ENCODE data around the gene RAD51D.
"Not testable (repeated sequence)": the region's sequence is repeated elsewhere in the genome, so short reads cannot be mapped to it uniquely, and the experiment has no call there.

Gene RAD51D

GRCh38 chr17:35046245-35046644 lies 73.4 kb downstream of the RAD51D start:
- H3K9me3 ChIP-seq (ENCODE audit: control insufficient read depth in 1 of 2, low read length in 2 of 2), result no peaks in the 10 kb centered on the region
- no peaks in the 10 kb centered on the region for H3K27me3 ChIP-seq (ENCODE audit: low read depth, low read length)
- H3K27ac ChIP-seq (ENCODE audit: low read length), result peak overlapping the region; percentile 26
- no peak overlapping the region for H3K4me3 ChIP-seq (ENCODE audit: low read depth in 1 of 2, low read length in 2 of 2)
- peaks cover 0 to 3% of the 10 kb centered on the region in 2 donors for H3K4me1 ChIP-seq (ENCODE audit: control insufficient read depth in 1 of 2, insufficient read depth in 2 of 2, low read length in 2 of 2)
- H3K36me3 ChIP-seq (ENCODE audit: control insufficient read depth in 1 of 2, insufficient read depth in 2 of 2, low read length in 2 of 2), result no peaks in the 10 kb centered on the region

- H3K27ac ChIP-seq (ENCODE audit: low read length), result peak overlapping the region; percentile 26
- not testable (repeated sequence) for H3K36me3 ChIP-seq (ENCODE audit: control insufficient read depth in 1 of 2, insufficient read depth in 2 of 2, low read length in 2 of 2); H3K27me3 ChIP-seq (ENCODE audit: low read depth, low read length); H3K9me3 ChIP-seq (ENCODE audit: control insufficient read depth in 1 of 2, low read length in 2 of 2); H3K4me3 ChIP-seq (ENCODE audit: low read depth in 1 of 2, low read length in 2 of 2); H3K4me1 ChIP-seq (ENCODE audit: control insufficient read depth in 1 of 2, insufficient read depth in 2 of 2, low read length in 2 of 2)
Measured at GRCh38 chr17:35045458-35045979, 74.1 kb downstream of the RAD51D start.

- Histone ChIP-seq H3K27me3 (ENCODE audit: low read depth, low read length) (no peaks in the 10 kb centered on the region), H3K4me1 (ENCODE audit: control insufficient read depth in 1 of 2, insufficient read depth in 2 of 2, low read length in 2 of 2) (no peaks in the 10 kb centered on the region), H3K27ac (ENCODE audit: low read length) (no peak overlapping the region), H3K9me3 (ENCODE audit: control insufficient read depth in 1 of 2, low read length in 2 of 2) (no peaks in the 10 kb centered on the region), H3K4me3 (ENCODE audit: low read depth in 1 of 2, low read length in 2 of 2) (no peak overlapping the region), H3K36me3 (ENCODE audit: control insufficient read depth in 1 of 2, insufficient read depth in 2 of 2, low read length in 2 of 2) (no peaks in the 10 kb centered on the region)
Measured at GRCh38 chr17:35044181-35044580, 75.5 kb downstream of the RAD51D start.

All from muscle layer of duodenum (tissue), 2 donors.